Bronchial epithelial cell (primary cell): Measurements from ENCODE around the gene MERTK. TPM values are rescaled to one million over a fixed set of nuclear protein-coding genes. Genes with fewer than 3 reads are reported as not detected.
A peak's percentile ranks its signal among the peaks of the same experiment; 100 is the strongest.

ENCODE experiments used
- DNase-seq: peaks from one replicate; pipeline ENCODE4 v3.0.0-alpha.2; 2010; ENCODE audit warnings: low read depth
- FAIRE-seq: peaks from 2 replicates; lab custom pipeline; 2011; peaks lifted over from hg19 to GRCh38; lab: Jason Lieb, UNC
- H3K27me3 ChIP-seq: 2 replicates; pipeline ENCODE4 v1.5.1; 2011; ENCODE audit warnings: low read length; ENCODE audit not compliant: control insufficient read depth, insufficient read depth
- H3K36me3 ChIP-seq: 2 replicates; pipeline ENCODE4 v1.5.1; 2011; ENCODE audit warnings: low read length; ENCODE audit not compliant: control insufficient read depth, insufficient read depth
- H3K4me3 ChIP-seq: 2 replicates; pipeline ENCODE4 v1.5.1; 2011; ENCODE audit warnings: mild to moderate bottlenecking, low read depth, low read length, control low read depth
- total RNA-seq: library from RNA; depleted of rRNA; stranded (reverse); fragments of >200 nt; gene quantifications from 2 replicates; pipeline ENCODE4 v1.2.1, GENCODE V29; 2014
- TF ChIP-seq, protein P1 (sequence below): IDR thresholded peaks from 2 replicates; pipeline ENCODE4 v1.5.1; 2011; ENCODE audit warnings: mild to moderate bottlenecking, moderate library complexity, low read length, control low read depth, inconsistent platforms; ENCODE audit not compliant: insufficient read depth, severe bottlenecking

Gene MERTK
- total RNA-seq, 1 donor from 2014 or later = 3.9 TPM

- H3K4me3 ChIP-seq = peak within 1 kb of the TSS; percentile 97
- no peak for FAIRE-seq
- DNase-seq = peak; percentile 90
- TF ChIP-seq, protein P1, sequence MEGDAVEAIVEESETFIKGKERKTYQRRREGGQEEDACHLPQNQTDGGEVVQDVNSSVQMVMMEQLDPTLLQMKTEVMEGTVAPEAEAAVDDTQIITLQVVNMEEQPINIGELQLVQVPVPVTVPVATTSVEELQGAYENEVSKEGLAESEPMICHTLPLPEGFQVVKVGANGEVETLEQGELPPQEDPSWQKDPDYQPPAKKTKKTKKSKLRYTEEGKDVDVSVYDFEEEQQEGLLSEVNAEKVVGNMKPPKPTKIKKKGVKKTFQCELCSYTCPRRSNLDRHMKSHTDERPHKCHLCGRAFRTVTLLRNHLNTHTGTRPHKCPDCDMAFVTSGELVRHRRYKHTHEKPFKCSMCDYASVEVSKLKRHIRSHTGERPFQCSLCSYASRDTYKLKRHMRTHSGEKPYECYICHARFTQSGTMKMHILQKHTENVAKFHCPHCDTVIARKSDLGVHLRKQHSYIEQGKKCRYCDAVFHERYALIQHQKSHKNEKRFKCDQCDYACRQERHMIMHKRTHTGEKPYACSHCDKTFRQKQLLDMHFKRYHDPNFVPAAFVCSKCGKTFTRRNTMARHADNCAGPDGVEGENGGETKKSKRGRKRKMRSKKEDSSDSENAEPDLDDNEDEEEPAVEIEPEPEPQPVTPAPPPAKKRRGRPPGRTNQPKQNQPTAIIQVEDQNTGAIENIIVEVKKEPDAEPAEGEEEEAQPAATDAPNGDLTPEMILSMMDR = no peak
- H3K27me3 ChIP-seq = no peaks in the 10 kb centered on the region
- H3K36me3 ChIP-seq = peaks cover 8% of the 10 kb centered on the region
Observed at GRCh38 chr2:112054847-112055729, 156.7 kb downstream of the MERTK start, which contains the start of gene TMEM87B. Gene TMEM87B (plus strand): TSS chr2:112055269. CDS start chr2:112055592, 323 bp downstream.

DNA sequence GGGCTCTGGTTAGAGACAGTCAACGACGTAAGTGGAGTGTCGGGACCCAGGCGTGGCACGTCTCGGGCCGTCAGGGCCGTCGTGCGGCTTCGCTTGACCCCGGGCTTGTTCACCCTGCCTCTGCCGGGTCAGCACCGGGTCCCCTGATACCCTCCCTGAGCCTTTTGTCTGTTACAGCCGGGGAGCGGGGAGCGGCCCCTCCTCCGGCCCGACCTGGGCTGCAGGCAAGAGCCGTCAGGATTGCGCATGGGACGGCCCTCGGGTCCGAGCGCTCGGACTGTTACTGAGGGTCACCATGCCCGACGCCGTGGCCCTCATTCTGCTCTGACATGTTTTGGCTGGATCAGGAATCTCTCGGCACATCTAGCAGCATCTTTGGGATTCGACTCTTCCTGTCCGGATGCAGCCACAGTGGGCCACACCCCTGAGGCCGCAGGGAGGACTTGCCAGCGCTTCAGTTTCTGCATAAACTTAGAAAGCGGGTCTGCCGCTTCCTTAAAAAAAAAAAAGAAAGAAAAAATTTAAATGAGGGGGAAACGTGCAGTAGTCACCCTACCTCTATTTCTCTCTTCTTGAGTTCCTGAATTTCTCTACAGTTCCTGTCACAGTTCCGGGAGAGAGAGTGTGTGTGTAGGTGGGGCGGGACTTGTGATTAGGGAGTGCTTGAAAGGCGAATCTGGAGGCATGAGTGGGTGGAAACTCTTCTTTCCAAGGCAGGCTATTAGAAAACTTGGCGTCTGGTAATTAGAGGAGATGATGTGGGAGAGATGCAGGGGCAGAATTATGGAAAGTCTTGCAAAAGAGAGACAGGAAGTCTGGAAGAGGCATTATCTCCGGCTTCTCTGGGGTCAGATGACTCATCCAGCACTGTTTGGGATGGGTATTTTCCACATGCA lies 157.6 kb downstream of the MERTK start:
- no peaks in the 10 kb centered on the region for H3K27me3 ChIP-seq
- FAIRE-seq (no peak), DNase-seq (peak; percentile 78)
- TF ChIP-seq, protein P1 = no peak
- peak overlapping the region; percentile 97 for H3K4me3 ChIP-seq
- peaks cover 8% of the 10 kb centered on the region for H3K36me3 ChIP-seq

- Histone ChIP-seq H3K4me3 (peak overlapping the region; percentile 97), H3K27me3 (no peaks in the 10 kb centered on the region), H3K36me3 (peaks cover 9% of the 10 kb centered on the region)
- DNase-seq (no peak), FAIRE-seq (no peak)
- TF ChIP-seq, protein P1 = no peak
Observed at GRCh38 chr2:112056626-112056987, 158.2 kb downstream of the MERTK start.

DNA sequence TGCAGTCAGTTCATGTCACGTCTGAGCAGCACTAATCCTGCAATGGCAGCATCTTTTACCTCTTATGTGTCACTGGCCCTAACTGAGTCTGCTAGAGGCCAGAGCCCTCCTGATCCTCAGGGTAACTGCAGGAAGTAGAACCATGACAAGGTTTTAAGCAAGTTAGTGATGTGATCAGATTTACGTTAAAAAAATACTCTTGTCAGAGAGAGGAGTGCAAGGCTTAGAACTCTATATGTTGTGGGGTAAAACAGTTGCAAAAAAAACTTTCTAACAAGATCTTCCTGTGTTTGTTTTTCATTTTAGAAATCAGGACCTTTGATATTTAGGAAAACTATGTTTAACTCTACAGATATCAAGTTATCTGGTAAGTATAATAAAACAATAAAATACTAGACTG lies 161.3 kb downstream of the MERTK start:
- H3K4me3 ChIP-seq = no peak overlapping the region
- no peaks in the 10 kb centered on the region for H3K27me3 ChIP-seq
- TF ChIP-seq, protein P1 = no peak
- FAIRE-seq (no peak), DNase-seq (no peak)
- peaks cover 15% of the 10 kb centered on the region for H3K36me3 ChIP-seq

- H3K27me3 ChIP-seq = no peaks in the 10 kb centered on the region
- DNase-seq (no peak), FAIRE-seq (no peak)
- peaks cover 15% of the 10 kb centered on the region for H3K36me3 ChIP-seq
- TF ChIP-seq, protein P1 = no peak
- no peak overlapping the region for H3K4me3 ChIP-seq
Observed at GRCh38 chr2:112061299-112061698, 162.9 kb downstream of the MERTK start.
